Measurements from ENCODE around the gene ZBP1. TPM values are rescaled to one million over a fixed set of nuclear protein-coding genes. Genes with fewer than 3 reads are reported as not detected.

Gene ZBP1
- polyA plus RNA-seq, 1 of the 3 experiments (the other 2 are of a cell fraction) = not detected

DNA sequence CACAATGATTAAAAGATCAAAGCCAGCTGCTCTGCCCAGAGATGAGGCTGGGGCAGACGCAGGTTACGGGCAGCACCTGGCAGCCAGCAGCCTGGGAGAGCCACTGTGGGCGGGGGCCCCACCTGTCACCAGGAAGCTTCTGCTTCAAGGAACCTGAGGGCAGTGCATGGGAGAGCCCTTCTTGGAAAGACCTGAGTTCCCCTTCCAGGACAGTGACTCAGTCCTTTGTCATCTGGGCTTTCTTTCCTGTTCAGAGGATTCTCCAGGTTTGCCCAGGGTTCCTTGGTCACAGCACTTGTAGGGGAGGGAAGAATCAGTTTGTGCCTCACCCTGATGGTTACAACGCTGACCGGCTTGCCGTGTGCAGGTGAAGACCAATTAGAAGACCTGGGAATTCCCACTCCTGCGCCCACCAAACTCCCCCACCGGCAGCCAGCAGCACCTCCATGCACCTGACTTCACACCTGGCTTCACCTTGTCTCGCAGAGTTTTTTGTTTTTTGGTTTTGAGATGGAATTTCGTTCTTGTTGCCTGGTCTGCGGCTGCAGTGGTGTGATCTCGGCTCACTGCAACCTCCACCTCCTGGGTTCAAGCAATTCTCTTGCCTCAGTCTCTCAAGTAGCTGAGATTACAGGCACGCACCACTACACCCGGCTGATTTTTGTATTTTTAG lies 2.0 kb downstream of the ZBP1 start:
- Histone ChIP-seq H3K9ac (no peak overlapping the region), H3K27ac (ENCODE audit: low read depth in 2 of 2, low read length in 1 of 2) (no peak overlapping the region), H4K20me1 (ENCODE audit: insufficient read depth) (no peaks in the 10 kb centered on the region), H3K4me2 (no peak overlapping the region), H2AFZ (ENCODE audit: low read depth) (no peak overlapping the region), H3K4me3 (ENCODE audit: low read depth in 2 of 2, low read length in 1 of 2) (no peak overlapping the region), H3K9me3 (no peaks in the 10 kb centered on the region), H3K36me3 (replicated peaks in 1 of 2; ENCODE audit: control insufficient read depth in 1 of 2, insufficient read depth in 2 of 2, low read length in 1 of 2) (no peaks in the 10 kb centered on the region), H3K4me1 (ENCODE audit: control insufficient read depth in 1 of 2, insufficient read depth in 2 of 2, low read depth in 1 of 2, low read length in 1 of 2) (peaks cover 0 to 5% of the 10 kb centered on the region in 2 experiments; a peak in 1 of 4 replicates), H3K9me2 (no peaks in the 10 kb centered on the region), H3K27me3 (ENCODE audit: insufficient read depth) (no peaks in the 10 kb centered on the region; the same call in 1 of the 2 replicates), H3K79me2 (ENCODE audit: insufficient read depth) (no peaks in the 10 kb centered on the region), H3F3A (replicated peaks; ENCODE audit: insufficient read depth) (no peaks in the 10 kb centered on the region)
- no peak for DNase-seq
- TF ChIP-seq JUND (IDR thresholded peaks at IDR 0.05) (no peak), MXI1 (IDR thresholded peaks at IDR 0.05; ENCODE audit: low read depth, low read length) (no peak), MEF2A (IDR thresholded peaks at IDR 0.05; ENCODE audit: borderline replicate concordance, low read depth) (no peak)
- TF ChIP-seq, protein P1, sequence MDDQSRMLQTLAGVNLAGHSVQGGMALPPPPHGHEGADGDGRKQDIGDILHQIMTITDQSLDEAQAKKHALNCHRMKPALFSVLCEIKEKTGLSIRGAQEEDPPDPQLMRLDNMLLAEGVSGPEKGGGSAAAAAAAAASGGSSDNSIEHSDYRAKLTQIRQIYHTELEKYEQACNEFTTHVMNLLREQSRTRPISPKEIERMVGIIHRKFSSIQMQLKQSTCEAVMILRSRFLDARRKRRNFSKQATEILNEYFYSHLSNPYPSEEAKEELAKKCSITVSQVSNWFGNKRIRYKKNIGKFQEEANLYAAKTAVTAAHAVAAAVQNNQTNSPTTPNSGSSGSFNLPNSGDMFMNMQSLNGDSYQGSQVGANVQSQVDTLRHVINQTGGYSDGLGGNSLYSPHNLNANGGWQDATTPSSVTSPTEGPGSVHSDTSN (IDR thresholded peaks at IDR 0.05) = no peak
- TF ChIP-seq, protein P2, sequence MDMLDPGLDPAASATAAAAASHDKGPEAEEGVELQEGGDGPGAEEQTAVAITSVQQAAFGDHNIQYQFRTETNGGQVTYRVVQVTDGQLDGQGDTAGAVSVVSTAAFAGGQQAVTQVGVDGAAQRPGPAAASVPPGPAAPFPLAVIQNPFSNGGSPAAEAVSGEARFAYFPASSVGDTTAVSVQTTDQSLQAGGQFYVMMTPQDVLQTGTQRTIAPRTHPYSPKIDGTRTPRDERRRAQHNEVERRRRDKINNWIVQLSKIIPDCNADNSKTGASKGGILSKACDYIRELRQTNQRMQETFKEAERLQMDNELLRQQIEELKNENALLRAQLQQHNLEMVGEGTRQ (IDR thresholded peaks at IDR 0.05; ENCODE audit: borderline replicate concordance, low read depth, low read length) = no peak
- ChIA-PET POLR2A (no interaction called here), CTCF (interaction anchor here (0.8 to 6.0 kb wide), 4 partner anchors 22 to 595 kb away, joined by 3 to 31 read pairs (median 3); no protein-coding TSS in a partner anchor)
- WGBS (ENCODE audit: low lambda C conversion rate) = 72% methylated on average over 12 of the region's 14 CpGs

DNA sequence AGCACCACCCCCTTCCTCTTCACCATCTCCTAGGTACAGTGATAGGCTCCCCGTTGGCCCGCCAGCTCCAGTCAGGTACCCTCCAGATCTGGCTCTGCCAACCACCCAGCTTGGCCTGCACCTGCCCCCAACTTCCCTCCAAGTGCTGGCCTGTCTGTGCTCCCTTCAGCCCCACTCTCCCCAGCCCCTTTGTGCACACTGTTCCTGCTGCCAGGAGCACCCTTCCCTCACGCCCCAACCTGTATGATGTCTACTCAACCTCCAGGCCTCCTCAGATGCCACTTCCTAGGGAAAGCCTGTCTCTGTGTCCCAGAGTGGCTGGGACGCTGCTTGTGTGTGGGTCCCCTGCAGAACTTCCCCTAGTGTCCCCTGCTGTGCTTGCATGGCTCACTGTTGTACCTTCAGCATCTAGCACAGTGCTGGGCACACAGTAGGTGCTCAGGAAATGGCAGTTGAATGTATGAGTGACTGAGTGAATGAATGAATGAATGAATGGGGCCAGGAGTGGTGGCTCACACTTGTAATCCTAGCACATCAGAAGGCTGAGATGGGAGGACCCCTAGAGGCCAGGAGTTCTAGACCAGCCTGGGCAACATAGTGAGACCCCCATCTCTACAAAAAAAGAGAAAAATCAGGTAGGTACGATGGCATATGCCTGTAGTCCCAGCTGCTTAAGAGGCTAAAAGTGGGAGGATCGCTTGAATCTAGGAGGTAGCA lies 3.0 kb downstream of the ZBP1 start:
- POLR2A ChIA-PET = no interaction called here
- H3K27me3 ChIP-seq (ENCODE audit: insufficient read depth) = no peaks in the 10 kb centered on the region; the same call in 1 of the 2 replicates
- no peak overlapping the region for H3K27ac ChIP-seq (ENCODE audit: low read depth in 2 of 2, low read length in 1 of 2)
- DNase-seq = no peak
- no peak overlapping the region for H2AFZ ChIP-seq (ENCODE audit: low read depth)
- WGBS (ENCODE audit: low lambda C conversion rate) = 71% methylated on average over 6 of the region's 6 CpGs
- H3K4me3 ChIP-seq (ENCODE audit: low read depth in 2 of 2, low read length in 1 of 2) = no peak overlapping the region
- no peak overlapping the region for H3K4me2 ChIP-seq
- H3K9me2 ChIP-seq = no peaks in the 10 kb centered on the region
- no peaks in the 10 kb centered on the region for H3F3A ChIP-seq (replicated peaks; ENCODE audit: insufficient read depth)
- H3K4me1 ChIP-seq (ENCODE audit: control insufficient read depth in 1 of 2, insufficient read depth in 2 of 2, low read depth in 1 of 2, low read length in 1 of 2) = no peaks in the 10 kb centered on the region
- H3K79me2 ChIP-seq (ENCODE audit: insufficient read depth) = no peaks in the 10 kb centered on the region
- H3K36me3 ChIP-seq (replicated peaks in 1 of 2; ENCODE audit: control insufficient read depth in 1 of 2, insufficient read depth in 2 of 2, low read length in 1 of 2) = no peaks in the 10 kb centered on the region
- no peaks in the 10 kb centered on the region for H4K20me1 ChIP-seq (ENCODE audit: insufficient read depth)
- TF ChIP-seq RFX5 (IDR thresholded peaks at IDR 0.05; ENCODE audit: low read length) = no peak
- no peak for TF ChIP-seq FOXJ3 (CRISPR knock-in tag; IDR thresholded peaks at IDR 0.05)
- TF ChIP-seq FOXM1 (IDR thresholded peaks at IDR 0.05; ENCODE audit: low read depth) = no peak
- TF ChIP-seq EP300 (IDR thresholded peaks at IDR 0.05; ENCODE audit: borderline replicate concordance in 1 of 2, low read depth in 1 of 2, low read length in 1 of 2) = no peak
- TF ChIP-seq CHD2 (IDR thresholded peaks at IDR 0.05; ENCODE audit: low read length, partially characterized antibody) = no peak
- TF ChIP-seq FOSL2 (IDR thresholded peaks at IDR 0.05; ENCODE audit: borderline replicate concordance, low read depth) = no peak
- no peak for TF ChIP-seq POLR2AphosphoS5 (IDR thresholded peaks at IDR 0.05; ENCODE audit: low read depth, low read length)
- H3K9ac ChIP-seq = no peak overlapping the region
- CTCF ChIA-PET = interaction anchor here (0.8 to 6.0 kb wide), 7 partner anchors 11 to 596 kb away, joined by 3 to 31 read pairs (median 3); no protein-coding TSS in a partner anchor
- no peaks in the 10 kb centered on the region for H3K9me3 ChIP-seq
